GM12878 (cell line): Measurements from ENCODE around the gene DLK2. TPM values are rescaled to one million over a fixed set of nuclear protein-coding genes. Genes with fewer than 3 reads are reported as not detected.

ENCODE experiments used
- ATAC-seq: fragments of 200-7000 bp; cut with Tn5 transposase; 3 replicates; pipeline ENCODE4 v1.9.1; 2020; ENCODE audit warnings: mild to moderate bottlenecking, moderate library complexity
- BruUV-seq: library from RNA; stranded (reverse); fragments of 400-500 nt; replicated peaks from 2 replicates; lab custom pipeline; 2021; lab: Mats Ljungman, UMichigan
- CTCF ChIA-PET: fragments of 300-600 bp; sonication (Branson Sonifier 250); formaldehyde crosslinking; extraction: SDS; loops from one replicate; lab custom pipeline; 2021; ENCODE audit warnings: inconsistent platforms; lab: Yijun Ruan, JAX
- POLR2A ChIA-PET: fragments of 350-600 bp; formaldehyde crosslinking; extraction: SDS; loops from one replicate; lab custom pipeline; 2021; ENCODE audit warnings: inconsistent platforms; lab: Charles Lee
- RAD21 ChIA-PET: fragments of 300-600 bp; sonication (Branson Sonifier 250); formaldehyde crosslinking; loops from one replicate; lab custom pipeline; 2023; ENCODE audit warnings: antibody characterized with exemption; ENCODE audit not compliant: unreplicated experiment; lab: Charles Lee
- SMC1A ChIA-PET: fragments of 300-600 bp; sonication (Branson Sonifier 250); formaldehyde crosslinking; loops from one replicate; lab custom pipeline; 2023; ENCODE audit not compliant: unreplicated experiment, uncharacterized antibody; lab: Charles Lee
- DNase-seq: peaks from one replicate; pipeline ENCODE4 v3.0.0-alpha.2; 2011; ENCODE audit warnings: low read depth, low spot score
- FAIRE-seq: peaks from 3 replicates; lab custom pipeline; 2011; peaks lifted over from hg19 to GRCh38; lab: Jason Lieb, UNC
- H2AFZ ChIP-seq: 2 replicates; pipeline ENCODE4 v1.6.0; 2011; ENCODE audit warnings: low read depth, low read length, control low read depth; ENCODE audit not compliant: control insufficient read depth
- H3K27ac ChIP-seq: 2 replicates; pipeline ENCODE4 v1.5.1; 2011; ENCODE audit warnings: control low read depth; ENCODE audit not compliant: control insufficient read depth, insufficient read depth
- H3K27me3 ChIP-seq, 2 experiments: replicated peaks in 1 of 2; 2 replicates each; pipeline versions ENCODE4 v1.6.0 to v1.6.1; 2011; ENCODE audit warnings: low read length in 1 of 2; ENCODE audit not compliant: control insufficient read depth in 2 of 2, insufficient read depth in 2 of 2
- H3K36me3 ChIP-seq, 2 experiments: 2 replicates each; pipeline ENCODE4 v1.5.1; 2011; ENCODE audit warnings: low read length in 1 of 2; ENCODE audit not compliant: control insufficient read depth in 2 of 2, insufficient read depth in 2 of 2
- H3K4me1 ChIP-seq: 2 replicates; pipeline ENCODE4 v1.6.1; 2011; ENCODE audit warnings: mild to moderate bottlenecking, low read length, moderate library complexity, mixed read lengths; ENCODE audit not compliant: control insufficient read depth, insufficient read depth
- H3K4me2 ChIP-seq: 2 replicates; pipeline ENCODE4 v1.6.0; 2011; ENCODE audit warnings: control low read depth; ENCODE audit not compliant: control insufficient read depth, insufficient read depth
- H3K4me3 ChIP-seq: fragments of 200-600 bp; sonication (generic); 2 replicates; pipeline ENCODE4 v1.5.1; 2016
- H3K79me2 ChIP-seq: 2 replicates; pipeline ENCODE4 v1.6.0; 2011; ENCODE audit warnings: low read length; ENCODE audit not compliant: control insufficient read depth, insufficient read depth
- H3K9ac ChIP-seq: 2 replicates; pipeline ENCODE4 v1.8.0; 2011; ENCODE audit warnings: low read length, control low read depth, mixed read lengths; ENCODE audit not compliant: control insufficient read depth, insufficient read depth
- H3K9me3 ChIP-seq: replicated peaks from 3 replicates; pipeline ENCODE4 v1.5.1; 2011; ENCODE audit warnings: mild to moderate bottlenecking, low read length; ENCODE audit not compliant: control insufficient read depth, insufficient read depth
- H4K20me1 ChIP-seq: 2 replicates; pipeline ENCODE4 v1.6.0; 2011; ENCODE audit not compliant: control insufficient read depth, insufficient read depth
- E2F8 ChIP-seq: fragments of 450-650 bp; IDR thresholded peaks from 2 replicates; pipeline ENCODE4 v1.6.1; 2018; ENCODE audit warnings: mild to moderate bottlenecking, low read depth, moderate library complexity; ENCODE audit not compliant: partially characterized antibody
- HCFC1 ChIP-seq: fragments of 150-350 bp; IDR thresholded peaks from 2 replicates; pipeline ENCODE4 v1.6.1; 2014; ENCODE audit warnings: low read length
- MYB ChIP-seq: fragments of 150-350 bp; IDR thresholded peaks from 2 replicates; pipeline ENCODE4 v1.6.1; 2014; ENCODE audit warnings: mild to moderate bottlenecking, low read depth, low read length, borderline replicate concordance
- NFYA ChIP-seq: IDR thresholded peaks from 2 replicates; pipeline ENCODE4 v1.6.1; 2011; ENCODE audit warnings: low read depth, mild to moderate bottlenecking, low read length, improper control_type of control experiment, borderline replicate concordance
- PAX8 ChIP-seq: fragments of 450-650 bp; IDR thresholded peaks from 2 replicates; pipeline ENCODE4 v1.6.1; 2017; ENCODE audit warnings: mild to moderate bottlenecking, moderate library complexity
- SUZ12 ChIP-seq: fragments of 200-600 bp; sonication (generic); IDR thresholded peaks from one replicate; pipeline ENCODE4 v1.6.1; 2018; ENCODE audit warnings: antibody characterized with exemption, mild to moderate bottlenecking; ENCODE audit not compliant: unreplicated experiment
- TAF1 ChIP-seq: IDR thresholded peaks from 2 replicates; pipeline ENCODE4 v1.6.1; 2011; ENCODE audit warnings: mild to moderate bottlenecking, low read depth, low read length, borderline replicate concordance
- WRNIP1 ChIP-seq: IDR thresholded peaks from 2 replicates; pipeline ENCODE4 v1.6.1; 2011; ENCODE audit warnings: low read depth, low read length, improper control_type of control experiment, borderline replicate concordance
- WGBS: methylation state at CpG from one replicate; pipeline ENCODE4 v1.1.6; 2016; ENCODE audit warnings: low lambda C conversion rate; ENCODE audit not compliant: insufficient replicate concordance, insufficient coverage; ENCODE audit errors: missing lambda C conversion rate; 5-methylcytosine and 5-hydroxymethylcytosine counted together
- in situ Hi-C: fragments of 300-500 bp; cut with MboI; formaldehyde crosslinking; loops from 9 replicates; pipeline ENCODE4 v1.14.3; 2018; ENCODE audit warnings: mixed read lengths
- intact Hi-C: fragments of 100-400 bp; cut with micrococcal nuclease; formaldehyde crosslinking; loops from one replicate; pipeline ENCODE4 v1.14.2; 2022; ENCODE audit not compliant: unreplicated experiment
- polyA plus RNA-seq, 11 experiments: library from polyadenylated mRNA; depleted of rRNA in 4 of 11; unstranded in 6 of 11; stranded (reverse) in 5 of 11; fragments of >200 nt; fragmentation: Nextera tagmentation in 4 of 11; fragmentation: Illumina TruSeq in 1 of 11; extraction: Ambion mirVana in 4 of 11; extraction: Trizol in 1 of 11; gene quantifications; 1 replicate in 1 of 11; 2 replicates in 10 of 11; pipeline versions ENCODE4 v1.2.1 to v1.2.3, GENCODE V29; 2011 to 2016; ENCODE audit warnings: inconsistent platforms in 2 of 11, missing spikeins in 2 of 11, low read depth in 1 of 11
- total RNA-seq, 4 experiments: library from RNA; depleted of rRNA in 3 of 4; stranded (reverse); fragments of >200 nt in 3 of 4; fragmentation: Illumina TruSeq in 1 of 4; extraction: Trizol in 1 of 4; gene quantifications; 2 replicates each; pipeline versions ENCODE4 v1.2.1 to v1.2.3, GENCODE V29; 2013 to 2021

DLK2 gene
- total and polyA plus RNA-seq, 10 of the 15 experiments (the other 5 are each of a cell fraction or from before 2014, with no cell fraction given), result 0.03 to 0.55 (median 0.38) TPM; not detected in 4

- no peak for TF ChIP-seq SUZ12
- no peak for TF ChIP-seq NFYA
Measured at GRCh38 chr6:43490523-43490939, 35.2 kb upstream of the DLK2 start (continued).

GRCh38 chr6:43489277-43490072, 34.1 kb upstream of the DLK2 start:
- Histone ChIP-seq H3K4me2 (no peak overlapping the region), H2AFZ (no peak overlapping the region), H3K79me2 (no peaks in the 10 kb centered on the region), H3K36me3 (no peaks in the 10 kb centered on the region), H4K20me1 (no peaks in the 10 kb centered on the region), H3K27me3 (no peaks in the 10 kb centered on the region), H3K4me3 (no peak overlapping the region), H3K27ac (no peak overlapping the region), H3K9ac (no peak overlapping the region), H3K9me3 (no peaks in the 10 kb centered on the region), H3K4me1 (no peaks in the 10 kb centered on the region; the same call in 1 of the 2 replicates)
- CTCF ChIA-PET, result interaction anchor here (1.0 kb wide), 1 partner anchor 16 kb away, joined by 5 read pairs; no protein-coding TSS in a partner anchor
- in situ Hi-C loops, result no loop called here
- RAD21 ChIA-PET, result no interaction called here
- DNase-seq, result no peak
- WGBS, result 90% methylated on average over 12 of the region's 12 CpGs
- TF ChIP-seq MYB (no peak), E2F8 (no peak), TAF1 (no peak), PAX8 (no peak), HCFC1 (no peak), WRNIP1 (no peak)
- intact Hi-C loops, result no loop called here
- FAIRE-seq, result no peak
- POLR2A ChIA-PET, result interaction anchor here (0.7 kb wide), 1 partner anchor 11 kb away, joined by 3 read pairs; no protein-coding TSS in a partner anchor
- no peak for ATAC-seq
- BruUV-seq, result no TSS peak
- SMC1A ChIA-PET, result interaction anchor here (0.5 to 1.5 kb wide), 3 partner anchors 9 to 125 kb away, joined by 3 read pairs; no protein-coding TSS in a partner anchor
